ENCODE results near the gene COL6A2. TPM values are rescaled to one million over a fixed set of nuclear protein-coding genes. Genes with fewer than 3 reads are reported as not detected.
"Not testable (repeated sequence)": the region's sequence is repeated elsewhere in the genome, so short reads cannot be mapped to it uniquely, and the experiment has no call there.

The COL6A2 gene
- total and polyA plus RNA-seq, 8 donors = 79.3 to 3,737 (median 398) TPM

DNA sequence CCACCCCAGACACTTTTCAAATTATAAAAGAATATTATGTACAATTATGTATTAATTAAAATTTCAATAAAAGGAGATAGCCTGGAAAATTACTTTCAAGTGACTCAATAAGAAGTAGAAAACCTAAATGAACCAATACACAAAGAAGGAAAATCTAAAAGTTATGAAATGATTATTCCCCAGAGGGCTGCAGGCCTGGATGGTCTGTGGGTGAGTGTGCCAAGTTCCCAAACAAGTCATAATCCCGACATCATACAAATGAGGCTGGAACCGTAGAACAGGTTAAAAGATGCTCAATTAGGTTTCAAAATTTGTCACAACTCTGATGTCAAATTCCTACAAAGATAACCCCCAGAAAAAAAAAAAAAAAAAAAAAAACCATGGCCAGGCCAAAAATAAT lies 73.7 kb downstream of the COL6A2 start:
- H3K4me1 ChIP-seq = no peaks in the 10 kb centered on the region
- no peak overlapping the region for H3K27ac ChIP-seq
- H3K27me3 ChIP-seq = peaks cover 0 to 17% (median 0%) of the 10 kb centered on the region in 3 donors
- TF ChIP-seq POLR2AphosphoS5 (IDR thresholded peaks at IDR 0.05) = no peak
- TF ChIP-seq POLR2A (IDR thresholded peaks at IDR 0.05) = no peak
- TF ChIP-seq EP300 (IDR thresholded peaks at IDR 0.05) = no peak
- no peak for TF ChIP-seq CTCF (IDR thresholded peaks at IDR 0.05)
- no peak overlapping the region for H3K4me3 ChIP-seq
- WGBS, 5 donors = 46 to 81% (median 63%) methylated on average over 2 of the region's 2 CpGs
- intact Hi-C loops (cut with DNase I; ENCODE audit: low total_unique reads) = no loop called here
- peaks cover 0 to 21% (median 0%) of the 10 kb centered on the region in 4 donors for H3K9me3 ChIP-seq
- DNase-seq = no peak
- peaks cover 0 to 13% (median 0%) of the 10 kb centered on the region in 4 donors for H3K36me3 ChIP-seq

- Histone ChIP-seq H3K27ac (no peak overlapping the region), H3K4me3 (no peak overlapping the region), H3K27me3 (peaks cover 0 to 17% (median 0%) of the 10 kb centered on the region in 3 donors), H3K9me3 (peaks cover 0 to 23% (median 0%) of the 10 kb centered on the region in 4 donors), H3K36me3 (peaks cover 0 to 13% (median 0%) of the 10 kb centered on the region in 4 donors), H3K4me1 (no peaks in the 10 kb centered on the region)
- TF ChIP-seq EP300 (IDR thresholded peaks at IDR 0.05) = no peak
- no peak for TF ChIP-seq POLR2A (IDR thresholded peaks at IDR 0.05)
- no peak for TF ChIP-seq CTCF (IDR thresholded peaks at IDR 0.05)
- no peak for TF ChIP-seq POLR2AphosphoS5 (IDR thresholded peaks at IDR 0.05)
- WGBS, 5 donors = 82 to 92% (median 87%) methylated on average over 19 to 21 of the region's 21 CpGs
- intact Hi-C loops (cut with DNase I; ENCODE audit: low total_unique reads) = no loop called here
- DNase-seq = peak in 1 of 2 donors; percentile 1
These were observed 74.3 kb downstream of the COL6A2 start for GRCh38 chr21:46171996-46172862.

DNA sequence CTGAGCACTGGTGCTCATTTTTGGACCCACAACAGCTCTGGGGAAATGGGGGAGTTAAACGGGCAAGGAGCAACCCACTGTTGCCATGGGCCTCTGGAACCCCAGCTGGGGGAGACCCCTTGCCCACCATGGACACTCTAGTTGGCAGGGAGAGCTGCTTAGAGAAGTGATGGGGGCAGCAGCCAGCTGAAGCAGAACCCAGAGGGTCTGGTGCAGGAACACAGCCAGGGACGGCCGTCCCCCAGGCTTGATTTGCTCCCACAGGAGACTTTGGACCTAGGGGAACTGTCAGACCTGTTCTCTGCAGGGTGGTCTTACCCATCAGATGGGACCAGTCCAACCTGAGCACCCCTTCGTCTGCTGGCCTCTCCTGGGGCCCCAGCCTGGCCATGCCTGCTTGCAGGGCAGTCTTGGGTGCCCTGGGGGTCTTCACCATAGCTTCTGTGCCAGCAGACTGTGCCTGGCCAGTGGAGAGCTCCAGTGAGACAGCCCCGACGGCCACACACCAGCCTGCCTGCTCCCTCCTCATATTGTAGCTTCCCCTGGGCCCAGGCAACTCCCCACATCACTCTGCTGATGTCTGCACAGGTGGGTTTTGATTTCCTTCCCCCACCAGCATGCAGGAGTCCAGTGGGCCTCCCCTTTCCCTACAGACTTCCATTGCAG lies 75.1 kb downstream of the COL6A2 start:
- no peak for DNase-seq
- Histone ChIP-seq H3K4me3 (no peak overlapping the region), H3K36me3 (peaks cover 0 to 10% (median 0%) of the 10 kb centered on the region in 4 donors), H3K4me1 (no peaks in the 10 kb centered on the region), H3K9me3 (peaks cover 0 to 23% (median 0%) of the 10 kb centered on the region in 4 donors), H3K27me3 (peaks cover 0 to 17% (median 0%) of the 10 kb centered on the region in 3 donors), H3K27ac (no peak overlapping the region)
- intact Hi-C loops (cut with DNase I; ENCODE audit: low total_unique reads) = no loop called here
- TF ChIP-seq POLR2AphosphoS5 (IDR thresholded peaks at IDR 0.05) = no peak
- TF ChIP-seq POLR2A (IDR thresholded peaks at IDR 0.05) = no peak
- no peak for TF ChIP-seq EP300 (IDR thresholded peaks at IDR 0.05)
- WGBS, 5 donors = 87 to 95% (median 91%) methylated on average over 2 to 6 of the region's 6 CpGs

GRCh38 chr21:46173573-46173972 lies 75.7 kb downstream of the COL6A2 start:
- Histone ChIP-seq H3K27ac (no peak overlapping the region), H3K9me3 (peaks cover 0 to 23% (median 0%) of the 10 kb centered on the region in 4 donors), H3K36me3 (peaks cover 0 to 5% (median 0%) of the 10 kb centered on the region in 4 donors), H3K27me3 (peaks cover 0 to 17% (median 0%) of the 10 kb centered on the region in 3 donors), H3K4me3 (no peak overlapping the region), H3K4me1 (no peaks in the 10 kb centered on the region)
- intact Hi-C loops (cut with DNase I; ENCODE audit: low total_unique reads) = no loop called here
- DNase-seq = no peak
- WGBS, 5 donors = 88 to 100% (median 100%) methylated on average over 1 of the region's 1 CpG
- TF ChIP-seq EP300 (IDR thresholded peaks at IDR 0.05) (no peak), CTCF (IDR thresholded peaks at IDR 0.05) (no peak), POLR2AphosphoS5 (IDR thresholded peaks at IDR 0.05) (no peak), POLR2A (IDR thresholded peaks at IDR 0.05) (no peak)

DNA sequence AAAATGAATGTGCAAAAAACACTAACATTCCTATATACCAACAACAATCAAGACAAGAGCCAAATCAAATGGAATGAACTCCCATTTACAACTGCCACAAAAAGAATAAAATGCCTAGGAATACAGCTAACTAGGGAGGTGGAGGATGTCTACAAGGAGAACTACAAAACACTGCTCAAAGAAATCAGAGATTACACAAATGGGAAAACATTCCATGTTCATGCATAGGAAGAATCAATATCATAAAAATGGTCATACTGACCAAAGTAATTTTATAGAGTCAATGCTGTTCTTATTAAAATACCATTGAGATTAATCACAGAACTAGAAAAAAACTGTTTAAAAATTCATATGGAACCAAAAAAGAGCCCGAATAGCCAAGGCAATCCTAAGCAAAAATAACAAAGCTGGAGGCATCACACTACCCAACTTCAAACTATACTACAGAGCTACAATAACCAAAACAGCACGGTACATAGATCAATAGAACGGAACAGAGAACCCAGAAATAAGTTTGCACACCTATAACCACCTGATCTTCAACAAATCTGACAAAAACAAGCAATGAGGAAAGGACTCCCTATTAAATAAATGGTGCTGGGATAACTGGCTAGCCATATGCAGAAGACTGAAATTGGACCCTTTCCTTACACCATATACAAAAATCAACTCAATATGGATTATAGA lies 78.7 kb downstream of the COL6A2 start:
- H3K4me3 ChIP-seq; intact Hi-C loops (cut with DNase I; ENCODE audit: low total_unique reads); DNase-seq; H3K27ac ChIP-seq; H3K4me1 ChIP-seq: not testable (repeated sequence)
- peaks cover 0 to 18% (median 0%) of the 10 kb centered on the region in 4 donors for H3K36me3 ChIP-seq
- 92 to 98% (median 93%) methylated on average over 3 of the region's 3 CpGs for WGBS, 5 donors
- H3K9me3 ChIP-seq = peaks cover 0 to 23% (median 0%) of the 10 kb centered on the region in 4 donors
- peaks cover 0 to 17% (median 0%) of the 10 kb centered on the region in 3 donors for H3K27me3 ChIP-seq
